HepG2 (cell line): ENCODE measurements around the gene ATG9A. TPM values are rescaled to one million over a fixed set of nuclear protein-coding genes. Genes with fewer than 3 reads are reported as not detected.

Experiments
- ATF4 ChIP-seq, 2 experiments: fragments of 450-650 bp in 1 of 2; sonication (generic) in 1 of 2; formaldehyde crosslinking; IDR thresholded peaks; 2 replicates each; pipeline versions ENCODE4 v1.5.0 to v1.8.0; 2020 to 2022; ENCODE audit warnings: mild to moderate bottlenecking in 1 of 2, missing genetic modification reagents in 1 of 2
- ZNF225 ChIP-seq: sonication (generic); formaldehyde crosslinking; IDR thresholded peaks from 2 replicates; pipeline ENCODE4 v1.4.0; 2020; ENCODE audit warnings: mild to moderate bottlenecking, missing genetic modification reagents
- ZNF451 ChIP-seq: sonication (generic); formaldehyde crosslinking; IDR thresholded peaks from 2 replicates; pipeline ENCODE4 v1.5.0; 2020; ENCODE audit warnings: mild to moderate bottlenecking, missing genetic modification reagents
- polyA plus RNA-seq, 8 experiments: library from polyadenylated mRNA; depleted of rRNA in 3 of 8; stranded (reverse) in 7 of 8; unstranded in 1 of 8; fragments of >200 nt; fragmentation: Illumina TruSeq in 4 of 8; extraction: Trizol in 4 of 8; gene quantifications; 2 replicates each; pipeline versions ENCODE4 v1.2.1 to v1.2.3, GENCODE V29; 2011 to 2016; ENCODE audit warnings: low read depth in 4 of 8, missing spikeins in 1 of 8, mixed read lengths in 1 of 8; ENCODE audit not compliant: insufficient read depth in 1 of 8
- total RNA-seq, 5 experiments: library from RNA; depleted of rRNA; stranded (reverse); fragments of >200 nt; fragmentation: Illumina TruSeq; extraction: Trizol; gene quantifications; 2 replicates each; pipeline ENCODE4 v1.2.3, GENCODE V29; 2016; ENCODE audit warnings: low read depth in 1 of 5
- TF ChIP-seq, protein P1 (sequence below): sonication (generic); formaldehyde crosslinking; IDR thresholded peaks from 2 replicates; pipeline ENCODE4 v1.5.1; 2020; ENCODE audit warnings: mild to moderate bottlenecking, missing genetic modification reagents, moderate library complexity

ATG9A gene
- total and polyA plus RNA-seq, 2 of the 13 experiments (the other 11 are each of a cell fraction or from before 2014, with no cell fraction given) = 35.0 to 131 TPM

DNA sequence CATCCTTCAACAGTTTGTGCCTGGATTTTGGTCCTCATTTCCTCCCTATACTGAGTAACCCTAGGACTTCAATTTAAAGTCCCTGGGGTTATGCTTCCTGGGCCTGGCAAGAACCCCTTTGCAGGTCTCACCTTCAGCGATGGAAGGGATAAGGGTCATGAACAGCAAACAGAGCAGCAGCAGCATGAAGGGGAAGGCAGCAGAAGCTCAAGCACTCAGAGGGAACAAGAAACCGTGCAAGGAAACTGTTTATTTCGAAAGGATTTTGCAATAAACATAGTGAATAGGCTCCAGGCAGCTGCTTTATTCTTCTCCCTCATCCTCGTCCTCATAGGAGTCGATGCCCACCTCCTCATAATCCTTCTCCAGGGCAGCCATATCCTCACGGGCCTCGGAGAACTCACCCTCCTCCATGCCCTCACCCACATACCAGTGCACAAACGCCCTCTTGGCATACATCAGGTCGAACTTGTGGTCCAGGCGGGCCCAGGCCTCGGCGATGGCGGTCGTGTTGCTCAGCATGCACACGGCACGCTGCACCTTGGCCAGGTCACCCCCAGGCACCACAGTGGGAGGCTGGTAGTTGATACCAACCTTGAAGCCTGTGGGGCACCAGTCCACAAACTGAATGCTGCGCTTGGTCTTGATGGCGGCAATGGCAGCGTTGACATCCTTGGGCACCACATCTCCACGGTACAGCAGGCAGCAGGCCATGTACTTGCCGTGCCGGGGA is 20.8 kb upstream of the ATG9A start (continued):
- 0 out of 2 replicates have a peak, but pooled peaks have one; percentile 16 for TF ChIP-seq ZNF451 (CRISPR knock-in tag)
- TF ChIP-seq ATF4 (CRISPR knock-in tag; IDR thresholded peaks at IDR 0.05) = no peak
- TF ChIP-seq ZNF225 (CRISPR knock-in tag) = 0 out of 2 replicates have a peak, but pooled peaks have one; percentile 49
- TF ChIP-seq, protein P1, sequence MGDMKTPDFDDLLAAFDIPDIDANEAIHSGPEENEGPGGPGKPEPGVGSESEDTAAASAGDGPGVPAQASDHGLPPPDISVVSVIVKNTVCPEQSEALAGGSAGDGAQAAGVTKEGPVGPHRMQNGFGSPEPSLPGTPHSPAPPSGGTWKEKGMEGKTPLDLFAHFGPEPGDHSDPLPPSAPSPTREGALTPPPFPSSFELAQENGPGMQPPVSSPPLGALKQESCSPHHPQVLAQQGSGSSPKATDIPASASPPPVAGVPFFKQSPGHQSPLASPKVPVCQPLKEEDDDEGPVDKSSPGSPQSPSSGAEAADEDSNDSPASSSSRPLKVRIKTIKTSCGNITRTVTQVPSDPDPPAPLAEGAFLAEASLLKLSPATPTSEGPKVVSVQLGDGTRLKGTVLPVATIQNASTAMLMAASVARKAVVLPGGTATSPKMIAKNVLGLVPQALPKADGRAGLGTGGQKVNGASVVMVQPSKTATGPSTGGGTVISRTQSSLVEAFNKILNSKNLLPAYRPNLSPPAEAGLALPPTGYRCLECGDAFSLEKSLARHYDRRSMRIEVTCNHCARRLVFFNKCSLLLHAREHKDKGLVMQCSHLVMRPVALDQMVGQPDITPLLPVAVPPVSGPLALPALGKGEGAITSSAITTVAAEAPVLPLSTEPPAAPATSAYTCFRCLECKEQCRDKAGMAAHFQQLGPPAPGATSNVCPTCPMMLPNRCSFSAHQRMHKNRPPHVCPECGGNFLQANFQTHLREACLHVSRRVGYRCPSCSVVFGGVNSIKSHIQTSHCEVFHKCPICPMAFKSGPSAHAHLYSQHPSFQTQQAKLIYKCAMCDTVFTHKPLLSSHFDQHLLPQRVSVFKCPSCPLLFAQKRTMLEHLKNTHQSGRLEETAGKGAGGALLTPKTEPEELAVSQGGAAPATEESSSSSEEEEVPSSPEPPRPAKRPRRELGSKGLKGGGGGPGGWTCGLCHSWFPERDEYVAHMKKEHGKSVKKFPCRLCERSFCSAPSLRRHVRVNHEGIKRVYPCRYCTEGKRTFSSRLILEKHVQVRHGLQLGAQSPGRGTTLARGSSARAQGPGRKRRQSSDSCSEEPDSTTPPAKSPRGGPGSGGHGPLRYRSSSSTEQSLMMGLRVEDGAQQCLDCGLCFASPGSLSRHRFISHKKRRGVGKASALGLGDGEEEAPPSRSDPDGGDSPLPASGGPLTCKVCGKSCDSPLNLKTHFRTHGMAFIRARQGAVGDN (CRISPR knock-in tag) = peak; percentile 59
